GM23248 (cell line): ENCODE data around the gene HAUS5.

Source experiments
- EZH2 ChIP-seq: fragments of 200-600 bp; sonication (generic); IDR thresholded peaks from 2 replicates; pipeline ENCODE4 v1.6.1; 2018; ENCODE audit warnings: antibody characterized with exemption, mild to moderate bottlenecking; ENCODE audit not compliant: insufficient read depth, poor library complexity, severe bottlenecking
- EZH2phosphoT487 ChIP-seq: fragments of 200-600 bp; sonication (generic); IDR thresholded peaks from 2 replicates; pipeline ENCODE4 v1.6.1; 2018; ENCODE audit warnings: antibody characterized with exemption, moderate library complexity, mild to moderate bottlenecking, low read depth; ENCODE audit not compliant: insufficient read depth

DNA sequence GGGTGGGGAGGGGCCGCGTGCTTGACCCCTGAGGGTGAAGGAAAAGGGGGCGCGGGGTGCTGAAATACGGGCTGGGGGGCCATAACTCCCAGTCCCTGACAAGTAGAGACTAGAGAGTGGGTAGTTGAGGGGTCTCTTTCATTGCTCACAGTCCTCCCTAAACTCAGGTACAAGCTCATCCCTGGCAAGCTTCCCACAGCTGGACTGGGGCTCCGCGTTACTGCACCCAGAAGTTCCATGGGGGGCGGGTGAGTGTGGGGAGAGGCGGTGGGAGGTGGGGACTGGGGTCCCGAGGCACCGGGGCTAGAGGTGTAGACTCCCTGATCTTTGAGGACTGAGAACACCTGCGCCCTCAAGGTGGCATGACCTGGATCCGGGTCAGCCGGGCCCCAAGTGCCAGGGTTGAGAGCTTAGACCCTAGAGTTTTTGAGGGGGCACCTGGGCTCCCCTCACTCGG lies 30.3 kb downstream of the HAUS5 start:
- TF ChIP-seq EZH2 (no peak), EZH2phosphoT487 (no peak)
